GM19324 (cell line): Measurements from ENCODE around the gene RNF103.
"Not testable (repeated sequence)": the region's sequence is repeated elsewhere in the genome, so short reads cannot be mapped to it uniquely, and the experiment has no call there.

Source experiments
- ATAC-seq: cut with Tn5 transposase; IDR thresholded peaks from one replicate; pipeline ENCODE4 v1.9.1; 2021; ENCODE audit warnings: mild to moderate bottlenecking, moderate library complexity; ENCODE audit not compliant: unreplicated experiment, low FRiP score

The RNF103 gene

GRCh38 chr2:86625096-86625495, 1.4 kb upstream of the RNF103 start:
- no peak for ATAC-seq

GRCh38 chr2:86624267-86624547, 542 bp upstream of the RNF103 start:
- no peak for ATAC-seq

GRCh38 chr2:86623043-86623493, 597 bp downstream of the RNF103 start:
- peak; percentile 72 for ATAC-seq

- no peak for ATAC-seq
Observed at GRCh38 chr2:86622519-86623042, 1.1 kb downstream of the RNF103 start.

GRCh38 chr2:86621280-86621943, 2.3 kb downstream of the RNF103 start:
- no peak for ATAC-seq

- ATAC-seq: no peak
Observed at GRCh38 chr2:86617738-86618137, 5.9 kb downstream of the RNF103 start.

- no peak for ATAC-seq
Observed at GRCh38 chr2:86617153-86617552, 6.5 kb downstream of the RNF103 start.

- no peak for ATAC-seq
Observed at GRCh38 chr2:86616502-86616901, 7.2 kb downstream of the RNF103 start.

- no peak for ATAC-seq
Observed at GRCh38 chr2:86615596-86615995, 8.1 kb downstream of the RNF103 start.

GRCh38 chr2:86613515-86613914, 10.2 kb downstream of the RNF103 start:
- ATAC-seq: no peak

GRCh38 chr2:86610871-86611270, 12.8 kb downstream of the RNF103 start:
- ATAC-seq: no peak

- no peak for ATAC-seq
Observed at GRCh38 chr2:86608832-86609410, 14.7 kb downstream of the RNF103 start.

- no peak for ATAC-seq
Observed at GRCh38 chr2:86603905-86604304, 19.8 kb downstream of the RNF103 start.

DNA sequence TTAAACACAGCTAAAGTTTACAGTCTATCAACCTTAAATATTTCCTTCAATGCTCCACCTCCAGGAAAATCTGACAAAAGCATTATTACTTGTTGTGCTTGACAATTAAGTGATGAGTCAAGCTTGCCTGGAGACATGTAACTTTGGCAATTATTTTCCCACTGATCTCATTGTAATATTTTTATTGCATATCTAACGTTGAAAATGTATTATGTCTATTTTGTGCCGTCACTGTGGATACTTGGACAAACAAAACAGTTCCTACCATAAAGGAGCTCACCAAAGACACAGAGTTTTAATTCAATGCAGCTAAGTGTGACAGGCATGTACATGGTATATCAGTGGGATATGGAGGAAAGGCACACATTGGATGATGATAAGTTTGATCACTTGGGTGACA, 24.7 kb downstream of the RNF103 start:
- no peak for ATAC-seq

- ATAC-seq: no peak
Observed at GRCh38 chr2:86596118-86596517, 27.5 kb downstream of the RNF103 start.

- no peak for ATAC-seq
Observed at GRCh38 chr2:86593266-86593665, 30.4 kb downstream of the RNF103 start.

- ATAC-seq: no peak
Observed at GRCh38 chr2:86592547-86593230, 31.0 kb downstream of the RNF103 start.

DNA sequence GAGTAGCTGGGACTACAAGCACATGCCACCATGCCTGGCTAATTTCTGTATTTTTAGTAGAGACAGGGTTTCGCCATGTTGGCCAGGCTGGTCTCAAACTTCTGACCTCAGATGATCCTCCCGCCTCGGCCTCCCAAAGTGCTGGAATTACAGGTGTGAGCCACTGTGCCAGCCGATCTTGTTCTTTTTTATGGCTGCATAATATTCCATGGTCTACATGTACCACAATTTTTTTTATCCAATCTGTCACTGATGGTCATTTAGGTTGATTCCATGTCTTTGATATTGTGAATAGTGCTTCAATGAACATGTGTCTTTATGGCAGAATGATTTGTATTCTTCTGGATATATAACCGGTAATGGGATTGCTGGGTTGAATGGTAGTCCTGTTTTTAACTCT, 34.0 kb downstream of the RNF103 start:
- not testable (repeated sequence) for ATAC-seq

DNA sequence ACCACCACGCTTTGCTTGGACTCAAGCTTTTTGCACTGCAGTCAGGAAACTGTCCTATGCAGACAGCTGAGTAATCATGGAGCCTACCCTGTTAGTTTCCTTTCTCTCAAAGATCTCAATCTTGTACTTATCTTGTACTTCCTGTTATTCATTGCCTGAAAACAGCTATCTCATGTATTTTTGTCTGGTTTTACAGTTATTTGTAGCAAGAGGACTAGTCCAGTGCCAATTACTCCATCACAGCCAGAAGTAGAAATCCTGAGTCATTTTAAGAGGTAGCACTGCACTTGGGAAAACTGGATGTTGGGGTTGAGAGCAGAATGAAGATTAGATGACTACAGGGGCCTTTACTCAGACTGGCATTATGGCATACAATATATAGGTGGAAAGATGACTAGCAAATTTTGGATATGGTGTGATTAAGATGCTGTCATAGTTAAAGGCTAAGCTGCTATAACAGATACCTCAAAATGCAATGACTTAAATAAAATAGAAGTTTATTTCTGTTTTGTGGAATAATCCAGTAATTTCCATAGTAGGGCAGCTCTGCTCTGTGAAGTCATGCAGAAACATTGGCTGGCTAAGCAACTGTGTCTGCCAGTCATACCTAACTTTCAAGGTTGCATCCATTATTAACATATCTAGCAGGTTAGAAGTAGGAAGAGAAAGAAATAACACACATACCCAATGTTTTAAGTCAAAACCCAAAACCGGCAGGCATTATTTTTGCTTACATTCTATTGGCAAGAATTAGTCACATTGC, 39.3 kb downstream of the RNF103 start:
- ATAC-seq: no peak

- no peak for ATAC-seq
Observed at GRCh38 chr2:86580560-86580959, 43.1 kb downstream of the RNF103 start.

DNA sequence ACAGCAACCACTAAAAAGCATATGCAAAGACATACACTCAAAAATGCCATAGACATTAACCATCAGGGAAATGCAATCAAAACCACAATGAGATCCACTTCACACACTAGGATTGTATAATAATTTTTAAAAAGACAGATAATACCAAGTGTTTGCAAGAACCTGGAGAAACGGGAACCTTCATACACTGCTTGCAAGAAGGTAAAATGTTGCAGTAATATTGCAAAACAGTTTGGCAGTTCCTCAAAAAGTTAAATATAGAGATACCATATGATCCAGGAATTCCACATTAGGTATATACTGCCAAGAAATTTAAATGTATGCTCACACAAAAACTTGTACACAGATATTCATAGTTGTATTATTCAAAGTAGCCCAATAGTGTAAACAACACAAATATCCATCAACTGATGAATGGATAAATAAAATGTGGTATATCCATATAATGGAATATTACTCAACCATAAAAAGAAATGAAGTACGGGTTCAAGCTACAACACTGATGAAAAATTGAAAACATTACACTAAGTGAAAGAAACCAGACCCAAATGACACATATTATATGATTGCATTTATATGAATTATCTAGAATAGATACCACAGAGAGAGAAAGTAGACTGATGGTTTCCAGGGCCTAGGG, 45.7 kb downstream of the RNF103 start:
- ATAC-seq: no peak
